HepG2 (cell line): ENCODE results near the gene INHBE. TPM values are rescaled to one million over a fixed set of nuclear protein-coding genes. Genes with fewer than 3 reads are reported as not detected.

ENCODE experiments used
- ARID5B ChIP-seq: IDR thresholded peaks from 2 replicates; pipeline ENCODE4 v1.4.0; 2020; ENCODE audit warnings: mild to moderate bottlenecking, missing genetic modification reagents
- MED8 ChIP-seq: sonication (generic); formaldehyde crosslinking; IDR thresholded peaks from 2 replicates; pipeline ENCODE4 v1.8.1; 2023; ENCODE audit warnings: mild to moderate bottlenecking, missing genetic modification reagents; ENCODE audit not compliant: insufficient replicate concordance
- MLX ChIP-seq: IDR thresholded peaks from 2 replicates; pipeline ENCODE4 v1.6.1; 2016
- STAT6 ChIP-seq: sonication (generic); formaldehyde crosslinking; IDR thresholded peaks from 2 replicates; pipeline ENCODE4 v1.4.0; 2020; ENCODE audit warnings: missing genetic modification reagents, mild to moderate bottlenecking, borderline replicate concordance
- TSC22D2 ChIP-seq: sonication (generic); formaldehyde crosslinking; IDR thresholded peaks from 2 replicates; pipeline ENCODE4 v1.5.1; 2020; ENCODE audit warnings: missing genetic modification reagents, mild to moderate bottlenecking, borderline replicate concordance
- ZNF121 ChIP-seq: sonication (generic); formaldehyde crosslinking; IDR thresholded peaks from 2 replicates; pipeline ENCODE4 v1.5.0; 2020; ENCODE audit warnings: mild to moderate bottlenecking, missing genetic modification reagents
- ZNF3 ChIP-seq: IDR thresholded peaks from 2 replicates; pipeline ENCODE4 v1.7.0; 2017; ENCODE audit warnings: inconsistent platforms
- ZNF350 ChIP-seq: sonication (generic); formaldehyde crosslinking; IDR thresholded peaks from 2 replicates; pipeline ENCODE4 v1.4.0; 2020; ENCODE audit warnings: mild to moderate bottlenecking, low read depth, missing genetic modification reagents, borderline replicate concordance
- ZNF513 ChIP-seq: sonication (generic); formaldehyde crosslinking; conservative IDR thresholded peaks from 2 replicates; pipeline ENCODE4 v1.5.0; 2020; ENCODE audit warnings: missing genetic modification reagents
- ZNF597 ChIP-seq: sonication (generic); formaldehyde crosslinking; IDR thresholded peaks from 2 replicates; pipeline ENCODE4 v1.5.0; 2020; ENCODE audit warnings: missing genetic modification reagents
- ZNF709 ChIP-seq: sonication (generic); formaldehyde crosslinking; IDR thresholded peaks from 2 replicates; pipeline ENCODE4 v1.5.0; 2020; ENCODE audit warnings: mild to moderate bottlenecking, missing genetic modification reagents
- polyA plus RNA-seq, 8 experiments: library from polyadenylated mRNA; depleted of rRNA in 3 of 8; stranded (reverse) in 7 of 8; unstranded in 1 of 8; fragments of >200 nt; fragmentation: Illumina TruSeq in 4 of 8; extraction: Trizol in 4 of 8; gene quantifications; 2 replicates each; pipeline versions ENCODE4 v1.2.1 to v1.2.3, GENCODE V29; 2011 to 2016; ENCODE audit warnings: low read depth in 4 of 8, missing spikeins in 1 of 8, mixed read lengths in 1 of 8; ENCODE audit not compliant: insufficient read depth in 1 of 8
- total RNA-seq, 5 experiments: library from RNA; depleted of rRNA; stranded (reverse); fragments of >200 nt; fragmentation: Illumina TruSeq; extraction: Trizol; gene quantifications; 2 replicates each; pipeline ENCODE4 v1.2.3, GENCODE V29; 2016; ENCODE audit warnings: low read depth in 1 of 5
- TF ChIP-seq, protein P1 (sequence below): sonication (generic); formaldehyde crosslinking; IDR thresholded peaks from 2 replicates; pipeline ENCODE4 v1.5.1; 2020; ENCODE audit warnings: mild to moderate bottlenecking, missing genetic modification reagents, borderline replicate concordance
- TF ChIP-seq, protein P2 (sequence below): sonication (generic); formaldehyde crosslinking; IDR thresholded peaks from 2 replicates; pipeline ENCODE4 v1.9.0; 2021; ENCODE audit warnings: missing genetic modification reagents, mild to moderate bottlenecking, borderline replicate concordance
- TF ChIP-seq, protein P3 (sequence below): sonication (generic); formaldehyde crosslinking; IDR thresholded peaks from 2 replicates; pipeline ENCODE4 v1.4.0; 2020; ENCODE audit warnings: missing genetic modification reagents

INHBE gene
- total and polyA plus RNA-seq, 2 of the 13 experiments (the other 11 are each of a cell fraction or from before 2014, with no cell fraction given), result 17.0 to 32.0 TPM

DNA sequence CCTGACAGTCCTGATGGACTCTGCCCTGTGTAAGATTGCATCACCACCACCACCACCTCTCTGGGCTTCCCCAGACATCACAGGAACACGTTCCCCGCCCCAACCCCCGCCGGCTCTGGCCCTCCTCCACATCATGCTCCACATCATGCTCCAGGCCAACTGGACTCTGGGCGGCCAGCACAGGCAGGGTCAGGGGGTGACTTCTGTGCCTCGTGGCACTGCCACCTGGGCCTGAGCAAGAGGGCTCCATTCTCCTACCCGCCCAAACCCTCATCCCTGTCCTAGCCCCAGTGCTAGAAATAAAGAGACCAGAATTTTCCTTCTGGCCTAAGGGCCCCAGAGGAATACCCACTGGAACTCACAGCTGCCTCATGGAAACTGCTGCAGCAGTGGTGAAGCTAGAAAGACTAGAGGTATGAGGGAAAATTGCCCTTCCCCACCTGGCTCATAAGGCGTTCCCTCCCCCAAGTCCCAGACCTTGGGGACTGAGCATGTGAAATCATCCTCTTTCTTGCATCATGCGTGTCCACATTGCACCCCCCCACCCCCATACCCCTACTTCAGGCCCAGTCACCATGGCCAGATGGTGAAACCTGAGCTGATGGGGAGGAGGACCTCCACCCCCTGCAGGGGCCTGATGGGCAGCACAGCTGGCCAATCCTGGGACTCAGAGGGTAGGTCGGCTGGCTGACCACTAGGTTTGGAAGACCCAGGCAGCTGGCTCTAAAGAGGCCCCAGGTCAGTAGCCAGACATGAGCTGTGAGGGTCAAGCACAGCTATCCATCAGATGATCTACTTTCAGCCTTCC is at the start of gene INHBE (continued):
- peak; percentile 95 for TF ChIP-seq STAT6 (CRISPR knock-in tag)
- TF ChIP-seq ARID5B (CRISPR knock-in tag), result peak; percentile 93
- TF ChIP-seq, protein P1, sequence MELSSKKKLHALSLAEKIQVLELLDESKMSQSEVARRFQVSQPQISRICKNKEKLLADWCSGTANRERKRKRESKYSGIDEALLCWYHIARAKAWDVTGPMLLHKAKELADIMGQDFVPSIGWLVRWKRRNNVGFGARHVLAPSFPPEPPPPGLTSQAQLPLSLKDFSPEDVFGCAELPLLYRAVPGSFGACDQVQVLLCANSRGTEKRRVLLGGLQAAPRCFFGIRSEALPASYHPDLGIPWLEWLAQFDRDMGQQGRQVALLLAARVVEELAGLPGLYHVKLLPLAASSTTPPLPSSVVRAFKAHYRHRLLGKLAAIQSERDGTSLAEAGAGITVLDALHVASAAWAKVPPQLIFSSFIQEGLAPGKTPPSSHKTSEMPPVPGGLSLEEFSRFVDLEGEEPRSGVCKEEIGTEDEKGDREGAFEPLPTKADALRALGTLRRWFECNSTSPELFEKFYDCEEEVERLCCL, result no peak
- TF ChIP-seq MED8 (CRISPR knock-in tag), result peak; percentile 12
- TF ChIP-seq, protein P2, sequence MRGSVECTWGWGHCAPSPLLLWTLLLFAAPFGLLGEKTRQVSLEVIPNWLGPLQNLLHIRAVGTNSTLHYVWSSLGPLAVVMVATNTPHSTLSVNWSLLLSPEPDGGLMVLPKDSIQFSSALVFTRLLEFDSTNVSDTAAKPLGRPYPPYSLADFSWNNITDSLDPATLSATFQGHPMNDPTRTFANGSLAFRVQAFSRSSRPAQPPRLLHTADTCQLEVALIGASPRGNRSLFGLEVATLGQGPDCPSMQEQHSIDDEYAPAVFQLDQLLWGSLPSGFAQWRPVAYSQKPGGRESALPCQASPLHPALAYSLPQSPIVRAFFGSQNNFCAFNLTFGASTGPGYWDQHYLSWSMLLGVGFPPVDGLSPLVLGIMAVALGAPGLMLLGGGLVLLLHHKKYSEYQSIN (CRISPR knock-in tag), result no peak
- TF ChIP-seq ZNF3 (CRISPR knock-in tag), result no peak
- TF ChIP-seq ZNF513 (CRISPR knock-in tag), result no peak
- TF ChIP-seq ZNF709 (CRISPR knock-in tag), result peak; percentile 81; the same call in 1 of the 2 replicates
- peak; percentile 29; the same call in 1 of the 2 replicates for TF ChIP-seq ZNF121 (CRISPR knock-in tag)
- peak; percentile 87 for TF ChIP-seq ZNF350 (CRISPR knock-in tag)
- TF ChIP-seq, protein P3, sequence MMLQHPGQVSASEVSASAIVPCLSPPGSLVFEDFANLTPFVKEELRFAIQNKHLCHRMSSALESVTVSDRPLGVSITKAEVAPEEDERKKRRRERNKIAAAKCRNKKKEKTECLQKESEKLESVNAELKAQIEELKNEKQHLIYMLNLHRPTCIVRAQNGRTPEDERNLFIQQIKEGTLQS (CRISPR knock-in tag), result peak; percentile 99
- no peak; the same call in 1 of the 2 replicates for TF ChIP-seq TSC22D2 (CRISPR knock-in tag)
- no peak for TF ChIP-seq ZNF597
- peak; percentile 96 for TF ChIP-seq MLX
